HepG2 (cell line): Measurements from ENCODE around the gene CS. TPM values are rescaled to one million over a fixed set of nuclear protein-coding genes. Genes with fewer than 3 reads are reported as not detected.
A peak's percentile ranks its signal among the peaks of the same experiment; 100 is the strongest.

Source experiments
- NFKB2 ChIP-seq: sonication (generic); formaldehyde crosslinking; IDR thresholded peaks from 2 replicates; pipeline ENCODE4 v1.4.0; 2020; ENCODE audit warnings: missing genetic modification reagents, borderline replicate concordance
- REL ChIP-seq: sonication (generic); formaldehyde crosslinking; conservative IDR thresholded peaks from 2 replicates; pipeline ENCODE4 v1.8.0; 2022; ENCODE audit warnings: mild to moderate bottlenecking, missing genetic modification reagents, moderate library complexity
- RFX5 ChIP-seq: IDR thresholded peaks from 2 replicates; pipeline ENCODE4 v1.6.1; 2011; ENCODE audit warnings: low read depth, low read length, improper control_type of control experiment
- ZNF549 ChIP-seq: sonication (generic); formaldehyde crosslinking; IDR thresholded peaks from 2 replicates; pipeline ENCODE4 v1.5.0; 2020; ENCODE audit warnings: missing genetic modification reagents
- polyA plus RNA-seq, 8 experiments: library from polyadenylated mRNA; depleted of rRNA in 3 of 8; stranded (reverse) in 7 of 8; unstranded in 1 of 8; fragments of >200 nt; fragmentation: Illumina TruSeq in 4 of 8; extraction: Trizol in 4 of 8; gene quantifications; 2 replicates each; pipeline versions ENCODE4 v1.2.1 to v1.2.3, GENCODE V29; 2011 to 2016; ENCODE audit warnings: low read depth in 4 of 8, missing spikeins in 1 of 8, mixed read lengths in 1 of 8; ENCODE audit not compliant: insufficient read depth in 1 of 8
- total RNA-seq, 5 experiments: library from RNA; depleted of rRNA; stranded (reverse); fragments of >200 nt; fragmentation: Illumina TruSeq; extraction: Trizol; gene quantifications; 2 replicates each; pipeline ENCODE4 v1.2.3, GENCODE V29; 2016; ENCODE audit warnings: low read depth in 1 of 5
- TF ChIP-seq, protein P1 (sequence below): sonication (generic); formaldehyde crosslinking; IDR thresholded peaks from 2 replicates; pipeline ENCODE4 v1.5.1; 2020; ENCODE audit warnings: mild to moderate bottlenecking, missing genetic modification reagents, moderate library complexity
- TF ChIP-seq, protein P2 (sequence below): sonication (generic); formaldehyde crosslinking; IDR thresholded peaks from 2 replicates; pipeline ENCODE4 v1.9.0; 2021; ENCODE audit warnings: missing genetic modification reagents, mild to moderate bottlenecking, borderline replicate concordance
- TF ChIP-seq, protein P3 (sequence below): sonication (generic); formaldehyde crosslinking; IDR thresholded peaks from 2 replicates; pipeline ENCODE4 v1.4.0; 2020; ENCODE audit warnings: missing genetic modification reagents
- TF ChIP-seq, protein P4 (sequence below): sonication (generic); formaldehyde crosslinking; IDR thresholded peaks from 2 replicates; pipeline ENCODE4 v1.8.0; 2022; ENCODE audit warnings: missing genetic modification reagents, mild to moderate bottlenecking, inconsistent platforms, borderline replicate concordance
- TF ChIP-seq, protein P5 (sequence below): sonication (generic); formaldehyde crosslinking; IDR thresholded peaks from 2 replicates; pipeline ENCODE4 v1.5.0; 2020; ENCODE audit warnings: missing genetic modification reagents
- TF ChIP-seq, protein P6 (sequence below): sonication (generic); formaldehyde crosslinking; IDR thresholded peaks from 2 replicates; pipeline ENCODE4 v1.9.0; 2021; ENCODE audit warnings: mild to moderate bottlenecking, missing genetic modification reagents

CS gene
- total and polyA plus RNA-seq, 2 of the 13 experiments (the other 11 are each of a cell fraction or from before 2014, with no cell fraction given) = 173 to 175 TPM

DNA sequence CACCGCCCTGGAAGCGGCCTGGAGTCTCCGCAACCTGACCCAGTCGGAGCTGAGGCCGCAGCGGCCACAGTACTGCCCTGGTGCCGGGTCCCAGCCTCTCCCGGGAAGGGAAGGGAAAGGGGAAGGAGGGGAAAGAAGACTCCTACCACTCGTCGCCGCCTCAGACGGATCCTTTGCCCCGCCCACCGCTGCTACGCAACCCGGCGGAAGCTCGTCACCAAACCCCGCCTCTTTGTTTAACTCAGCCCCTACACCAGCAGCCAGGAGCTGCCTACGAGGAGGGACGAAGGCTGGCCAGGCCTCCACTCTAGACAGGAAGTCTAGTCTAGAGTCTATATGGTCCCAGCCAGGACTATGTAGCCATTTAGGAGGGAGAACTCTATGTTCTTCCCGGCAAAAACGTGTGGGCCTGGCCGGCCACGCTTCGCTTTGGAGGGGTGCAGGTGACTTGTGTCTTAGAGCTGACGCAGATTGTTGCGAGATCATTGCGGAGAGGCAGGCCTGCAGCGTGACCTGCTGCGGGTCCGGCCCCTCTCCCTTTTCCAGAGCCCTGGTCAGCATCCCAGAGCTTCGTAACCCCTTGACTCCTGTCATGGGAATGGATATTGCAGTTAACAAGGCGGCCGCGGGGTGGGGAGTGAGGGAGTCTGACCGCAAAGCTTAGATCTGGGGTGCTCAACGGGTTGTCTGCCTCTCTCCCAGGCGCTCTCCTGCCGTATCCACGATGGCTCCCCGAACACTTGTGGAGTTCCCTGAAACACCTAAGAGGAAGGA is 78.2 kb downstream of the CS start, which contains the start of gene RNF41 (continued):
- TF ChIP-seq, protein P1, sequence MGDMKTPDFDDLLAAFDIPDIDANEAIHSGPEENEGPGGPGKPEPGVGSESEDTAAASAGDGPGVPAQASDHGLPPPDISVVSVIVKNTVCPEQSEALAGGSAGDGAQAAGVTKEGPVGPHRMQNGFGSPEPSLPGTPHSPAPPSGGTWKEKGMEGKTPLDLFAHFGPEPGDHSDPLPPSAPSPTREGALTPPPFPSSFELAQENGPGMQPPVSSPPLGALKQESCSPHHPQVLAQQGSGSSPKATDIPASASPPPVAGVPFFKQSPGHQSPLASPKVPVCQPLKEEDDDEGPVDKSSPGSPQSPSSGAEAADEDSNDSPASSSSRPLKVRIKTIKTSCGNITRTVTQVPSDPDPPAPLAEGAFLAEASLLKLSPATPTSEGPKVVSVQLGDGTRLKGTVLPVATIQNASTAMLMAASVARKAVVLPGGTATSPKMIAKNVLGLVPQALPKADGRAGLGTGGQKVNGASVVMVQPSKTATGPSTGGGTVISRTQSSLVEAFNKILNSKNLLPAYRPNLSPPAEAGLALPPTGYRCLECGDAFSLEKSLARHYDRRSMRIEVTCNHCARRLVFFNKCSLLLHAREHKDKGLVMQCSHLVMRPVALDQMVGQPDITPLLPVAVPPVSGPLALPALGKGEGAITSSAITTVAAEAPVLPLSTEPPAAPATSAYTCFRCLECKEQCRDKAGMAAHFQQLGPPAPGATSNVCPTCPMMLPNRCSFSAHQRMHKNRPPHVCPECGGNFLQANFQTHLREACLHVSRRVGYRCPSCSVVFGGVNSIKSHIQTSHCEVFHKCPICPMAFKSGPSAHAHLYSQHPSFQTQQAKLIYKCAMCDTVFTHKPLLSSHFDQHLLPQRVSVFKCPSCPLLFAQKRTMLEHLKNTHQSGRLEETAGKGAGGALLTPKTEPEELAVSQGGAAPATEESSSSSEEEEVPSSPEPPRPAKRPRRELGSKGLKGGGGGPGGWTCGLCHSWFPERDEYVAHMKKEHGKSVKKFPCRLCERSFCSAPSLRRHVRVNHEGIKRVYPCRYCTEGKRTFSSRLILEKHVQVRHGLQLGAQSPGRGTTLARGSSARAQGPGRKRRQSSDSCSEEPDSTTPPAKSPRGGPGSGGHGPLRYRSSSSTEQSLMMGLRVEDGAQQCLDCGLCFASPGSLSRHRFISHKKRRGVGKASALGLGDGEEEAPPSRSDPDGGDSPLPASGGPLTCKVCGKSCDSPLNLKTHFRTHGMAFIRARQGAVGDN (CRISPR knock-in tag) = peak; percentile 90
- TF ChIP-seq, protein P2, sequence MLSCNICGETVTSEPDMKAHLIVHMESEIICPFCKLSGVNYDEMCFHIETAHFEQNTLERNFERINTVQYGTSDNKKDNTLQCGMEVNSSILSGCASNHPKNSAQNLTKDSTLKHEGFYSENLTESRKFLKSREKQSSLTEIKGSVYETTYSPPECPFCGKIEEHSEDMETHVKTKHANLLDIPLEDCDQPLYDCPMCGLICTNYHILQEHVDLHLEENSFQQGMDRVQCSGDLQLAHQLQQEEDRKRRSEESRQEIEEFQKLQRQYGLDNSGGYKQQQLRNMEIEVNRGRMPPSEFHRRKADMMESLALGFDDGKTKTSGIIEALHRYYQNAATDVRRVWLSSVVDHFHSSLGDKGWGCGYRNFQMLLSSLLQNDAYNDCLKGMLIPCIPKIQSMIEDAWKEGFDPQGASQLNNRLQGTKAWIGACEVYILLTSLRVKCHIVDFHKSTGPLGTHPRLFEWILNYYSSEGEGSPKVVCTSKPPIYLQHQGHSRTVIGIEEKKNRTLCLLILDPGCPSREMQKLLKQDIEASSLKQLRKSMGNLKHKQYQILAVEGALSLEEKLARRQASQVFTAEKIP (CRISPR knock-in tag) = no peak
- TF ChIP-seq, protein P3, sequence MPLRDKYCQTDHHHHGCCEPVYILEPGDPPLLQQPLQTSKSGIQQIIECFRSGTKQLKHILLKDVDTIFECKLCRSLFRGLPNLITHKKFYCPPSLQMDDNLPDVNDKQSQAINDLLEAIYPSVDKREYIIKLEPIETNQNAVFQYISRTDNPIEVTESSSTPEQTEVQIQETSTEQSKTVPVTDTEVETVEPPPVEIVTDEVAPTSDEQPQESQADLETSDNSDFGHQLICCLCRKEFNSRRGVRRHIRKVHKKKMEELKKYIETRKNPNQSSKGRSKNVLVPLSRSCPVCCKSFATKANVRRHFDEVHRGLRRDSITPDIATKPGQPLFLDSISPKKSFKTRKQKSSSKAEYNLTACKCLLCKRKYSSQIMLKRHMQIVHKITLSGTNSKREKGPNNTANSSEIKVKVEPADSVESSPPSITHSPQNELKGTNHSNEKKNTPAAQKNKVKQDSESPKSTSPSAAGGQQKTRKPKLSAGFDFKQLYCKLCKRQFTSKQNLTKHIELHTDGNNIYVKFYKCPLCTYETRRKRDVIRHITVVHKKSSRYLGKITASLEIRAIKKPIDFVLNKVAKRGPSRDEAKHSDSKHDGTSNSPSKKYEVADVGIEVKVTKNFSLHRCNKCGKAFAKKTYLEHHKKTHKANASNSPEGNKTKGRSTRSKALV (CRISPR knock-in tag) = peak; percentile 81
- TF ChIP-seq ZNF549 (CRISPR knock-in tag) (no peak), NFKB2 (CRISPR knock-in tag) (peak; percentile 95; the same call in 1 of the 2 replicates), RFX5 (0 out of 2 replicates have a peak, but pooled peaks have one; percentile 21), REL (CRISPR knock-in tag) (no peak)
- TF ChIP-seq, protein P4, sequence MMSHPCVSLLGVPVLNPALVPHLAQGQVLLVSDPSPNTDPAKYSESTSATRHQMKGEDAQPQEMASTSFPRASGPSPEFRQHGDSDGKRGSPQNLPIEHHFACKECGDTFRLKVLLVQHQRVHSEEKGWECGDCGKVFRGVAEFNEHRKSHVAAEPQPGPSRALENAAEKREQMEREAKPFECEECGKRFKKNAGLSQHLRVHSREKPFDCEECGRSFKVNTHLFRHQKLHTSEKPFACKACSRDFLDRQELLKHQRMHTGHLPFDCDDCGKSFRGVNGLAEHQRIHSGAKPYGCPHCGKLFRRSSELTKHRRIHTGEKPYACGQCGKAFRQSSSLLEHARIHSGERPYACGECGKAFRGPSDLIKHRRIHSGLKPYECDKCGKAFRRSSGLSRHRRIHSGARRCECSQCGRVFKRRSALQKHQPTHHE (CRISPR knock-in tag) = 0 out of 2 replicates have a peak, but pooled peaks have one; percentile 80
- TF ChIP-seq, protein P5, sequence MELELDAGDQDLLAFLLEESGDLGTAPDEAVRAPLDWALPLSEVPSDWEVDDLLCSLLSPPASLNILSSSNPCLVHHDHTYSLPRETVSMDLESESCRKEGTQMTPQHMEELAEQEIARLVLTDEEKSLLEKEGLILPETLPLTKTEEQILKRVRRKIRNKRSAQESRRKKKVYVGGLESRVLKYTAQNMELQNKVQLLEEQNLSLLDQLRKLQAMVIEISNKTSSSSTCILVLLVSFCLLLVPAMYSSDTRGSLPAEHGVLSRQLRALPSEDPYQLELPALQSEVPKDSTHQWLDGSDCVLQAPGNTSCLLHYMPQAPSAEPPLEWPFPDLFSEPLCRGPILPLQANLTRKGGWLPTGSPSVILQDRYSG (CRISPR knock-in tag) = peak; percentile 69; the same call in 1 of the 2 replicates
- TF ChIP-seq, protein P6, sequence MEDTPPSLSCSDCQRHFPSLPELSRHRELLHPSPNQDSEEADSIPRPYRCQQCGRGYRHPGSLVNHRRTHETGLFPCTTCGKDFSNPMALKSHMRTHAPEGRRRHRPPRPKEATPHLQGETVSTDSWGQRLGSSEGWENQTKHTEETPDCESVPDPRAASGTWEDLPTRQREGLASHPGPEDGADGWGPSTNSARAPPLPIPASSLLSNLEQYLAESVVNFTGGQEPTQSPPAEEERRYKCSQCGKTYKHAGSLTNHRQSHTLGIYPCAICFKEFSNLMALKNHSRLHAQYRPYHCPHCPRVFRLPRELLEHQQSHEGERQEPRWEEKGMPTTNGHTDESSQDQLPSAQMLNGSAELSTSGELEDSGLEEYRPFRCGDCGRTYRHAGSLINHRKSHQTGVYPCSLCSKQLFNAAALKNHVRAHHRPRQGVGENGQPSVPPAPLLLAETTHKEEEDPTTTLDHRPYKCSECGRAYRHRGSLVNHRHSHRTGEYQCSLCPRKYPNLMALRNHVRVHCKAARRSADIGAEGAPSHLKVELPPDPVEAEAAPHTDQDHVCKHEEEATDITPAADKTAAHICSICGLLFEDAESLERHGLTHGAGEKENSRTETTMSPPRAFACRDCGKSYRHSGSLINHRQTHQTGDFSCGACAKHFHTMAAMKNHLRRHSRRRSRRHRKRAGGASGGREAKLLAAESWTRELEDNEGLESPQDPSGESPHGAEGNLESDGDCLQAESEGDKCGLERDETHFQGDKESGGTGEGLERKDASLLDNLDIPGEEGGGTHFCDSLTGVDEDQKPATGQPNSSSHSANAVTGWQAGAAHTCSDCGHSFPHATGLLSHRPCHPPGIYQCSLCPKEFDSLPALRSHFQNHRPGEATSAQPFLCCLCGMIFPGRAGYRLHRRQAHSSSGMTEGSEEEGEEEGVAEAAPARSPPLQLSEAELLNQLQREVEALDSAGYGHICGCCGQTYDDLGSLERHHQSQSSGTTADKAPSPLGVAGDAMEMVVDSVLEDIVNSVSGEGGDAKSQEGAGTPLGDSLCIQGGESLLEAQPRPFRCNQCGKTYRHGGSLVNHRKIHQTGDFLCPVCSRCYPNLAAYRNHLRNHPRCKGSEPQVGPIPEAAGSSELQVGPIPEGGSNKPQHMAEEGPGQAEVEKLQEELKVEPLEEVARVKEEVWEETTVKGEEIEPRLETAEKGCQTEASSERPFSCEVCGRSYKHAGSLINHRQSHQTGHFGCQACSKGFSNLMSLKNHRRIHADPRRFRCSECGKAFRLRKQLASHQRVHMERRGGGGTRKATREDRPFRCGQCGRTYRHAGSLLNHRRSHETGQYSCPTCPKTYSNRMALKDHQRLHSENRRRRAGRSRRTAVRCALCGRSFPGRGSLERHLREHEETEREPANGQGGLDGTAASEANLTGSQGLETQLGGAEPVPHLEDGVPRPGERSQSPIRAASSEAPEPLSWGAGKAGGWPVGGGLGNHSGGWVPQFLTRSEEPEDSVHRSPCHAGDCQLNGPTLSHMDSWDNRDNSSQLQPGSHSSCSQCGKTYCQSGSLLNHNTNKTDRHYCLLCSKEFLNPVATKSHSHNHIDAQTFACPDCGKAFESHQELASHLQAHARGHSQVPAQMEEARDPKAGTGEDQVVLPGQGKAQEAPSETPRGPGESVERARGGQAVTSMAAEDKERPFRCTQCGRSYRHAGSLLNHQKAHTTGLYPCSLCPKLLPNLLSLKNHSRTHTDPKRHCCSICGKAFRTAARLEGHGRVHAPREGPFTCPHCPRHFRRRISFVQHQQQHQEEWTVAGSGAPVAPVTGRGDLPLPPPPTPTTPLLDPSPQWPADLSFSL (CRISPR knock-in tag) = no peak
